Activated T-cell treated with anti-CD3 and anti-CD28 coated beads, Interleukin-2, amount 50 U/mL, for 4 hours (primary cell): Measurements from ENCODE around the gene SPSB1. TPM values are rescaled to one million over a fixed set of nuclear protein-coding genes. Genes with fewer than 3 reads are reported as not detected.
"Not testable (repeated sequence)": the region's sequence is repeated elsewhere in the genome, so short reads cannot be mapped to it uniquely, and the experiment has no call there.

Experiments
- ATAC-seq, 2 donors: fragments of 200-7000 bp; cut with Tn5 transposase; one replicate each; pipeline ENCODE4 v1.10.0; 2021
- DNase-seq: peaks from one replicate; pipeline ENCODE4 v3.0.0-alpha.2; 2020
- H3K27me3 Mint-ChIP-seq: one replicate; pipeline ENCODE4 v1.8.0; 2021; ENCODE audit warnings: low read depth, mixed read lengths
- H3K36me3 Mint-ChIP-seq: one replicate; pipeline ENCODE4 v1.8.0; 2022; ENCODE audit warnings: mixed read lengths; ENCODE audit not compliant: insufficient read depth
- H3K4me1 Mint-ChIP-seq: one replicate; pipeline ENCODE4 v1.8.0; 2021; ENCODE audit warnings: low read depth, mixed read lengths
- H3K4me3 Mint-ChIP-seq: one replicate; pipeline ENCODE4 v1.8.0; 2021; ENCODE audit warnings: mild to moderate bottlenecking, moderate library complexity, mixed read lengths
- H3K9me3 Mint-ChIP-seq: one replicate; pipeline ENCODE4 v1.8.0; 2021; ENCODE audit warnings: mixed read lengths
- total RNA-seq, 3 donors: library from RNA; stranded (reverse); gene quantifications; one replicate each; pipeline ENCODE4 v1.2.1, GENCODE V29; 2021

Gene SPSB1
- total RNA-seq, 3 donors from 2014 or later = 2.3 to 3.8 (median 3.0) TPM

- H3K36me3 Mint-ChIP-seq = no peaks in the 10 kb centered on the region
- H3K27me3 Mint-ChIP-seq = no peaks in the 10 kb centered on the region
- H3K9me3 Mint-ChIP-seq = no peaks in the 10 kb centered on the region
- no peak for DNase-seq
- H3K4me3 Mint-ChIP-seq = no peak overlapping the region
- no peak for ATAC-seq
- H3K4me1 Mint-ChIP-seq = peaks cover 10% of the 10 kb centered on the region
These were observed 77.5 kb downstream of the SPSB1 start for GRCh38 chr1:9369964-9370788.

- H3K9me3 Mint-ChIP-seq = no peaks in the 10 kb centered on the region
- H3K36me3 Mint-ChIP-seq = no peaks in the 10 kb centered on the region
- ATAC-seq (no peak), DNase-seq (no peak)
- H3K4me1 Mint-ChIP-seq = peaks cover 10% of the 10 kb centered on the region
- no peak overlapping the region for H3K4me3 Mint-ChIP-seq
- H3K27me3 Mint-ChIP-seq = no peaks in the 10 kb centered on the region
These were observed 78.8 kb downstream of the SPSB1 start for GRCh38 chr1:9371391-9371935.

- peaks cover 10% of the 10 kb centered on the region for H3K4me1 Mint-ChIP-seq
- no peaks in the 10 kb centered on the region for H3K9me3 Mint-ChIP-seq
- ATAC-seq = no peak
These were observed 79.3 kb downstream of the SPSB1 start for GRCh38 chr1:9371951-9372350.

GRCh38 chr1:9373619-9374018 is 80.9 kb downstream of the SPSB1 start:
- H3K36me3 Mint-ChIP-seq = no peaks in the 10 kb centered on the region
- no peaks in the 10 kb centered on the region for H3K9me3 Mint-ChIP-seq
- H3K4me1 Mint-ChIP-seq = no peaks in the 10 kb centered on the region
- no peak overlapping the region for H3K4me3 Mint-ChIP-seq
- DNase-seq (no peak), ATAC-seq (no peak)
- H3K27me3 Mint-ChIP-seq = no peaks in the 10 kb centered on the region

More at GRCh38 chr1:9371951-9372350, 79.3 kb downstream of the SPSB1 start:
- Mint-ChIP-seq H3K27me3 (no peaks in the 10 kb centered on the region), H3K36me3 (no peaks in the 10 kb centered on the region), H3K4me3 (no peak overlapping the region)
- DNase-seq = no peak

- Mint-ChIP-seq H3K4me3 (no peak overlapping the region), H3K36me3 (no peaks in the 10 kb centered on the region), H3K4me1 (no peaks in the 10 kb centered on the region), H3K9me3 (no peaks in the 10 kb centered on the region), H3K27me3 (no peaks in the 10 kb centered on the region)
- ATAC-seq = no peak
- DNase-seq = no peak
These were observed 82.2 kb downstream of the SPSB1 start for GRCh38 chr1:9374748-9375341.

- ATAC-seq (no peak), DNase-seq (no peak)
- H3K36me3 Mint-ChIP-seq = no peaks in the 10 kb centered on the region
- no peak overlapping the region for H3K4me3 Mint-ChIP-seq
- H3K9me3 Mint-ChIP-seq = no peaks in the 10 kb centered on the region
- H3K4me1 Mint-ChIP-seq = no peaks in the 10 kb centered on the region
- no peaks in the 10 kb centered on the region for H3K27me3 Mint-ChIP-seq
These were observed 83.2 kb downstream of the SPSB1 start for GRCh38 chr1:9375912-9376311.

- ATAC-seq = no peak
- Mint-ChIP-seq H3K4me1 (no peaks in the 10 kb centered on the region), H3K4me3 (no peak overlapping the region), H3K36me3 (no peaks in the 10 kb centered on the region), H3K27me3 (no peaks in the 10 kb centered on the region), H3K9me3 (no peaks in the 10 kb centered on the region)
- DNase-seq = no peak
These were observed 83.7 kb downstream of the SPSB1 start for GRCh38 chr1:9376430-9376829.

- no peak for ATAC-seq
These were observed 84.2 kb downstream of the SPSB1 start for GRCh38 chr1:9376886-9377333.

GRCh38 chr1:9378801-9379200 is 86.1 kb downstream of the SPSB1 start:
- no peaks in the 10 kb centered on the region for H3K4me1 Mint-ChIP-seq
- no peaks in the 10 kb centered on the region for H3K36me3 Mint-ChIP-seq
- no peak for ATAC-seq
- H3K27me3 Mint-ChIP-seq = no peaks in the 10 kb centered on the region
- no peak for DNase-seq
- H3K9me3 Mint-ChIP-seq = no peaks in the 10 kb centered on the region
- no peak overlapping the region for H3K4me3 Mint-ChIP-seq

More at GRCh38 chr1:9376886-9377333, 84.2 kb downstream of the SPSB1 start:
- H3K4me3 Mint-ChIP-seq = no peak overlapping the region
- no peak for DNase-seq
- no peaks in the 10 kb centered on the region for H3K9me3 Mint-ChIP-seq
- no peaks in the 10 kb centered on the region for H3K36me3 Mint-ChIP-seq
- no peaks in the 10 kb centered on the region for H3K4me1 Mint-ChIP-seq
- no peaks in the 10 kb centered on the region for H3K27me3 Mint-ChIP-seq

GRCh38 chr1:9380711-9381110 is 88.0 kb downstream of the SPSB1 start:
- Mint-ChIP-seq H3K27me3 (peaks cover 2% of the 10 kb centered on the region), H3K4me1 (no peaks in the 10 kb centered on the region), H3K36me3 (no peaks in the 10 kb centered on the region), H3K4me3 (no peak overlapping the region), H3K9me3 (no peaks in the 10 kb centered on the region)
- DNase-seq = no peak
- ATAC-seq = no peak

GRCh38 chr1:9382643-9383491 is 90.2 kb downstream of the SPSB1 start:
- Mint-ChIP-seq H3K9me3 (no peaks in the 10 kb centered on the region), H3K4me3 (no peak overlapping the region), H3K4me1 (no peaks in the 10 kb centered on the region), H3K36me3 (no peaks in the 10 kb centered on the region), H3K27me3 (peaks cover 7% of the 10 kb centered on the region)
- no peak for DNase-seq
- ATAC-seq = no peak

- Mint-ChIP-seq H3K9me3 (no peaks in the 10 kb centered on the region), H3K4me3 (no peak overlapping the region), H3K4me1 (no peaks in the 10 kb centered on the region), H3K27me3 (peaks cover 7% of the 10 kb centered on the region), H3K36me3 (no peaks in the 10 kb centered on the region)
- ATAC-seq (no peak), DNase-seq (no peak)
These were observed 91.4 kb downstream of the SPSB1 start for GRCh38 chr1:9384128-9384527.

- no peaks in the 10 kb centered on the region for H3K9me3 Mint-ChIP-seq
- ATAC-seq (no peak), DNase-seq (no peak)
- H3K4me3 Mint-ChIP-seq = no peak overlapping the region
- H3K4me1 Mint-ChIP-seq = peaks cover 3% of the 10 kb centered on the region
- H3K27me3 Mint-ChIP-seq = peaks cover 7% of the 10 kb centered on the region
- no peaks in the 10 kb centered on the region for H3K36me3 Mint-ChIP-seq
These were observed 92.1 kb downstream of the SPSB1 start for GRCh38 chr1:9384751-9385245.

GRCh38 chr1:9385392-9385791 is 92.7 kb downstream of the SPSB1 start:
- not testable (repeated sequence) for DNase-seq, ATAC-seq, H3K4me3 Mint-ChIP-seq, H3K9me3 Mint-ChIP-seq, H3K36me3 Mint-ChIP-seq, H3K4me1 Mint-ChIP-seq, H3K27me3 Mint-ChIP-seq
